HepG2 (cell line): Measurements from ENCODE around the gene NTM.

Source experiments
- EP300 ChIP-seq, 3 experiments: sonication (generic) in 1 of 3; formaldehyde crosslinking in 1 of 3; IDR thresholded peaks; 2 replicates each; pipeline versions ENCODE4 v1.5.1 to v1.6.1; 2011 to 2020; ENCODE audit warnings: low read depth in 2 of 3, low read length in 2 of 3, borderline replicate concordance in 1 of 3, improper control_type of control experiment in 1 of 3, mild to moderate bottlenecking in 1 of 3, missing genetic modification reagents in 1 of 3, moderate library complexity in 1 of 3
- NONO ChIP-seq, 2 experiments: fragments of 450-650 bp in 1 of 2; sonication (generic) in 1 of 2; formaldehyde crosslinking in 1 of 2; IDR thresholded peaks in 1 of 2; conservative IDR thresholded peaks in 1 of 2; 2 replicates each; pipeline versions ENCODE4 v1.6.1 to v1.8.0; 2017 to 2022; ENCODE audit warnings: mild to moderate bottlenecking in 1 of 2, missing genetic modification reagents in 1 of 2, moderate library complexity in 1 of 2
- TF ChIP-seq, protein P1 (sequence below): sonication (generic); formaldehyde crosslinking; IDR thresholded peaks from 2 replicates; pipeline ENCODE4 v1.4.0; 2020; ENCODE audit warnings: missing genetic modification reagents, borderline replicate concordance
- TF ChIP-seq, protein P2 (sequence below): sonication (generic); formaldehyde crosslinking; IDR thresholded peaks from 2 replicates; pipeline ENCODE4 v1.4.0; 2020; ENCODE audit warnings: mild to moderate bottlenecking, missing genetic modification reagents

DNA sequence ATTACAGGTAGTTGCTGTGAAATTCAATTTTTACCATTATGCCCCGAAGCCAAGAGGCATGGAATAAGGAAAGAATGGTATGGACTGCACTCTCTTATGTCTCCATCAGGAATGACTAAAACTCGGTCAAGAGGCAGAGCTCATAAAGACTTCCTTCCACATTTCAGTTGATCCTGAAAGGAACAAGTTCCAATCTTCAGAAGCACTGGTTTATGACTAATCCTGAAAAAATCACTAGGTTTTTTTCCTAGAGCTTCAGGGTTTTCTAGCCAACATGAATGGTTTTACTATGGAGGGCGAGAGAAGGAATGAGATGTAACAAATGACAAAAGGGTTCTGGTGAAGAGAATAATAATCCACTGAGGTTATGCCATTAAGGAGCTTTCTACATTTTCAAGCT lies 832.2 kb downstream of the NTM start:
- TF ChIP-seq, protein P1, sequence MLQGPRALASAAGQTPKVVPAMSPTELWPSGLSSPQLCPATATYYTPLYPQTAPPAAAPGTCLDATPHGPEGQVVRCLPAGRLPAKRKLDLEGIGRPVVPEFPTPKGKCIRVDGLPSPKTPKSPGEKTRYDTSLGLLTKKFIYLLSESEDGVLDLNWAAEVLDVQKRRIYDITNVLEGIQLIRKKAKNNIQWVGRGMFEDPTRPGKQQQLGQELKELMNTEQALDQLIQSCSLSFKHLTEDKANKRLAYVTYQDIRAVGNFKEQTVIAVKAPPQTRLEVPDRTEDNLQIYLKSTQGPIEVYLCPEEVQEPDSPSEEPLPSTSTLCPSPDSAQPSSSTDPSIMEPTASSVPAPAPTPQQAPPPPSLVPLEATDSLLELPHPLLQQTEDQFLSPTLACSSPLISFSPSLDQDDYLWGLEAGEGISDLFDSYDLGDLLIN, result no peak
- TF ChIP-seq, protein P2, sequence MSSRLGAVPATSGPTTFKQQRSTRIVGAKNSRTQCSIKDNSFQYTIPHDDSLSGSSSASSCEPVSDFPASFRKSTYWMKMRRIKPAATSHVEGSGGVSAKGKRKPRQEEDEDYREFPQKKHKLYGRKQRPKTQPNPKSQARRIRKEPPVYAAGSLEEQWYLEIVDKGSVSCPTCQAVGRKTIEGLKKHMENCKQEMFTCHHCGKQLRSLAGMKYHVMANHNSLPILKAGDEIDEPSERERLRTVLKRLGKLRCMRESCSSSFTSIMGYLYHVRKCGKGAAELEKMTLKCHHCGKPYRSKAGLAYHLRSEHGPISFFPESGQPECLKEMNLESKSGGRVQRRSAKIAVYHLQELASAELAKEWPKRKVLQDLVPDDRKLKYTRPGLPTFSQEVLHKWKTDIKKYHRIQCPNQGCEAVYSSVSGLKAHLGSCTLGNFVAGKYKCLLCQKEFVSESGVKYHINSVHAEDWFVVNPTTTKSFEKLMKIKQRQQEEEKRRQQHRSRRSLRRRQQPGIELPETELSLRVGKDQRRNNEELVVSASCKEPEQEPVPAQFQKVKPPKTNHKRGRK (CRISPR knock-in tag), result no peak
- TF ChIP-seq EP300 (IDR thresholded peaks at IDR 0.05; ENCODE audit: low read depth in 2 of 2, low read length in 2 of 2) (no peak), EP300 (CRISPR knock-in tag; IDR thresholded peaks at IDR 0.05; ENCODE audit: borderline replicate concordance) (no peak), NONO (IDR thresholded peaks at IDR 0.05) (no peak), NONO (CRISPR knock-in tag; conservative IDR thresholded peaks at IDR 0.05) (no peak)
